Lower lobe of right lung (tissue), 2 donors: Measurements from ENCODE around the gene ERP27. TPM values are rescaled to one million over a fixed set of nuclear protein-coding genes. Genes with fewer than 3 reads are reported as not detected.
A peak's percentile ranks its signal among the peaks of the same experiment; 100 is the strongest.

Source experiments
- ATAC-seq, 2 donors: fragments of 200-7000 bp; cut with Tn5 transposase; one replicate each; pipeline ENCODE4 v1.9.1; 2020 to 2022; ENCODE audit warnings: mild to moderate bottlenecking in 2 of 2, moderate library complexity in 2 of 2
- DNase-seq: peaks from one replicate; pipeline ENCODE4 v3.0.0-alpha.2; 2020
- H3K27ac ChIP-seq: fragments of 200-600 bp; one replicate; pipeline ENCODE4 v1.8.0; 2022
- H3K27me3 ChIP-seq: fragments of 200-600 bp; one replicate; pipeline ENCODE4 v1.8.0; 2022; ENCODE audit warnings: low read depth
- H3K36me3 ChIP-seq: fragments of 200-600 bp; one replicate; pipeline ENCODE4 v1.8.0; 2022; ENCODE audit warnings: mild to moderate bottlenecking
- H3K4me1 ChIP-seq: fragments of 200-600 bp; one replicate; pipeline ENCODE4 v1.8.0; 2022
- H3K4me3 ChIP-seq: fragments of 200-600 bp; one replicate; pipeline ENCODE4 v1.8.0; 2022; ENCODE audit warnings: mild to moderate bottlenecking
- H3K9me3 ChIP-seq: fragments of 200-600 bp; one replicate; pipeline ENCODE4 v1.8.0; 2022
- CTCF ChIP-seq: fragments of 200-600 bp; IDR thresholded peaks from one replicate; pipeline ENCODE4 v1.8.0; 2022; ENCODE audit warnings: antibody characterized with exemption, mild to moderate bottlenecking
- intact Hi-C: fragments of 100-400 bp; cut with DNase I; formaldehyde crosslinking; loops from one replicate; pipeline ENCODE4 v1.11.0; 2022
- total RNA-seq: library from RNA; stranded (reverse); fragmentation: NEBNext Ultra II Directional; extraction: Animal tissue kit (Norgen Biotek cat#: 25700); gene quantifications from one replicate; pipeline ENCODE4 v1.2.1, GENCODE V29; 2021
- donor health status: DM: no; HTN: yes; CAD: no; lungs with severe emphysema.

Gene ERP27
- total RNA-seq, 1 donor from 2014 or later, result 16.2 TPM

GRCh38 chr12:14951851-14952250 lies 13.5 kb upstream of the ERP27 start:
- Histone ChIP-seq H3K27ac (peak overlapping the region; percentile 75), H3K36me3 (peaks cover 34% of the 10 kb centered on the region), H3K4me1 (peaks cover 100% of the 10 kb centered on the region), H3K27me3 (no peaks in the 10 kb centered on the region), H3K9me3 (no peaks in the 10 kb centered on the region), H3K4me3 (no peak overlapping the region)
- intact Hi-C loops, result no loop called here
- TF ChIP-seq CTCF, result no peak
- DNase-seq, result no peak
- no peak for ATAC-seq

GRCh38 chr12:14950982-14951746 lies 12.8 kb upstream of the ERP27 start:
- Histone ChIP-seq H3K27me3 (no peaks in the 10 kb centered on the region), H3K4me1 (peaks cover 100% of the 10 kb centered on the region), H3K36me3 (peaks cover 41% of the 10 kb centered on the region), H3K9me3 (no peaks in the 10 kb centered on the region), H3K4me3 (no peak overlapping the region), H3K27ac (peak overlapping the region; percentile 75)
- no peak for TF ChIP-seq CTCF
- DNase-seq (no peak), ATAC-seq (peak in 1 of 2 donors; percentile 24)
- intact Hi-C loops, result no loop called here

GRCh38 chr12:14950421-14950820 lies 12.1 kb upstream of the ERP27 start:
- TF ChIP-seq CTCF, result no peak
- H3K4me1 ChIP-seq, result peaks cover 99% of the 10 kb centered on the region
- no peak overlapping the region for H3K4me3 ChIP-seq
- no peak for ATAC-seq
- intact Hi-C loops, result no loop called here
- peaks cover 48% of the 10 kb centered on the region for H3K36me3 ChIP-seq
- H3K27ac ChIP-seq, result peak overlapping the region; percentile 75
- no peaks in the 10 kb centered on the region for H3K27me3 ChIP-seq
- H3K9me3 ChIP-seq, result no peaks in the 10 kb centered on the region
- no peak for DNase-seq

- TF ChIP-seq CTCF, result no peak
- H3K9me3 ChIP-seq, result no peaks in the 10 kb centered on the region
- peaks cover 56% of the 10 kb centered on the region for H3K36me3 ChIP-seq
- peaks cover 94% of the 10 kb centered on the region for H3K4me1 ChIP-seq
- DNase-seq (no peak), ATAC-seq (no peak)
- intact Hi-C loops, result no loop called here
- H3K27ac ChIP-seq, result peak overlapping the region; percentile 16
- no peaks in the 10 kb centered on the region for H3K27me3 ChIP-seq
- no peak overlapping the region for H3K4me3 ChIP-seq
Observed at GRCh38 chr12:14949631-14950030, 11.3 kb upstream of the ERP27 start.

- H3K27me3 ChIP-seq, result no peaks in the 10 kb centered on the region
- peaks cover 61% of the 10 kb centered on the region for H3K36me3 ChIP-seq
- no peak for DNase-seq
- peak; percentile 74 to 87 for ATAC-seq
- peaks cover 84% of the 10 kb centered on the region for H3K4me1 ChIP-seq
- peak overlapping the region; percentile 20 for H3K4me3 ChIP-seq
- intact Hi-C loops, result no loop called here
- no peak for TF ChIP-seq CTCF
- no peaks in the 10 kb centered on the region for H3K9me3 ChIP-seq
- H3K27ac ChIP-seq, result peak overlapping the region; percentile 75
Observed at GRCh38 chr12:14948672-14949071, 10.3 kb upstream of the ERP27 start.
